HCT116 (cell line): ENCODE results near the gene KNTC1. TPM values are rescaled to one million over a fixed set of nuclear protein-coding genes. Genes with fewer than 3 reads are reported as not detected.

Experiments used
- ATAC-seq: fragments of 200-7000 bp; cut with Tn5 transposase; 2 replicates; pipeline ENCODE4 v1.9.1; 2020; ENCODE audit warnings: mild to moderate bottlenecking, moderate library complexity
- BruUV-seq: library from RNA; stranded (reverse); fragments of 400-500 nt; replicated peaks from 2 replicates; lab custom pipeline; 2021; lab: Mats Ljungman, UMichigan
- CTCF ChIA-PET: fragments of 300-600 bp; sonication (Branson Sonifier 250); formaldehyde crosslinking; loops from one replicate; lab custom pipeline; 2021; ENCODE audit warnings: antibody characterized with exemption; lab: Charles Lee
- POLR2A ChIA-PET: fragments of 300-600, 350-600 bp; sonication (Branson Sonifier 250); formaldehyde crosslinking; loops from one replicate; lab custom pipeline; 2021; ENCODE audit warnings: antibody characterized with exemption; lab: Charles Lee
- RAD21 ChIA-PET, 2 experiments: fragments of 300-600 bp; sonication (Branson Sonifier 250); formaldehyde crosslinking; loops; one replicate each; lab custom pipeline; 2023; ENCODE audit warnings: low total read pairs in 2 of 2; ENCODE audit not compliant: uncharacterized antibody in 2 of 2, unreplicated experiment in 2 of 2, low non-redundant PET in 1 of 2; lab: Charles Lee
- DNase-seq: peaks from one replicate; pipeline ENCODE4 v3.0.0-alpha.2; 2010; ENCODE audit warnings: low read depth, low spot score
- H2AFZ ChIP-seq: fragments of 200-600 bp; shearing (Covaris generic), sonication (generic); 2 replicates; pipeline ENCODE4 v1.6.1; 2017; ENCODE audit warnings: low read depth, mixed run types, mixed read lengths, antibody characterized with exemption, low read length; ENCODE audit not compliant: poor library complexity, severe bottlenecking
- H3K27ac ChIP-seq: 2 replicates; pipeline ENCODE4 v1.5.1; 2012; ENCODE audit warnings: low read depth, low read length
- H3K27me3 ChIP-seq: fragments of 200-600 bp; sonication (generic); 2 replicates; pipeline ENCODE4 v1.6.1; 2016; ENCODE audit warnings: mixed run types, low read length, mixed read lengths; ENCODE audit not compliant: insufficient read depth
- H3K36me3 ChIP-seq, 2 experiments: fragments of 200-500 bp in 1 of 2; fragments of 200-600 bp in 1 of 2; sonication (Bioruptor generic) in 1 of 2; sonication (generic) in 1 of 2; 2 replicates each; pipeline versions ENCODE4 v1.5.1 to v1.6.1; 2014 to 2016; ENCODE audit warnings: low read length in 2 of 2, inconsistent platforms in 1 of 2, mixed read lengths in 1 of 2, mixed run types in 1 of 2; ENCODE audit not compliant: insufficient read depth in 2 of 2, control insufficient read depth in 1 of 2
- H3K4me1 ChIP-seq, 2 experiments: fragments of 200-600 bp in 1 of 2; sonication (generic) in 1 of 2; 2 replicates each; pipeline versions ENCODE4 v1.5.1 to v1.6.1; 2012 to 2017; ENCODE audit warnings: low read length in 2 of 2, inconsistent platforms in 1 of 2, mild to moderate bottlenecking in 1 of 2, mixed read lengths in 1 of 2, mixed run types in 1 of 2, moderate library complexity in 1 of 2; ENCODE audit not compliant: insufficient read depth in 2 of 2, control insufficient read depth in 1 of 2
- H3K4me2 ChIP-seq: fragments of 200-600 bp; sonication (generic); 2 replicates; pipeline ENCODE4 v1.6.1; 2017; ENCODE audit warnings: mixed run types, low read length, mixed read lengths
- H3K4me3 ChIP-seq, 2 experiments: fragments of 200-600 bp in 1 of 2; sonication (generic) in 1 of 2; replicated peaks in 1 of 2; 2 replicates each; pipeline ENCODE4 v1.5.1; 2011 to 2016; ENCODE audit warnings: low read length in 2 of 2, control low read depth in 1 of 2, low read depth in 1 of 2, mild to moderate bottlenecking in 1 of 2, mixed read lengths in 1 of 2, mixed run types in 1 of 2
- H3K79me2 ChIP-seq: fragments of 200-600 bp; sonication (generic); 2 replicates; pipeline ENCODE4 v1.6.1; 2017; ENCODE audit warnings: mild to moderate bottlenecking, mixed run types, low read length, moderate library complexity, mixed read lengths; ENCODE audit not compliant: insufficient read depth
- H3K9ac ChIP-seq: fragments of 200-600 bp; sonication (generic); 2 replicates; pipeline ENCODE4 v1.6.1; 2016; ENCODE audit warnings: low read length, mixed read lengths
- H3K9me2 ChIP-seq: fragments of 200-600 bp; sonication (generic), shearing (Covaris generic); 2 replicates; pipeline ENCODE4 v1.6.1; 2017; ENCODE audit warnings: mixed run types, mild to moderate bottlenecking, moderate library complexity; ENCODE audit not compliant: insufficient read depth
- H3K9me3 ChIP-seq, 2 experiments: fragments of 200-500 bp in 1 of 2; fragments of 200-600 bp in 1 of 2; sonication (Bioruptor generic) in 1 of 2; sonication (generic) in 1 of 2; 2 replicates each; pipeline ENCODE4 v1.6.1; 2014 to 2017; ENCODE audit warnings: low read length in 2 of 2, mixed read lengths in 2 of 2, inconsistent platforms in 1 of 2, low read depth in 1 of 2, mild to moderate bottlenecking in 1 of 2, mixed run types in 1 of 2, moderate library complexity in 1 of 2; ENCODE audit not compliant: control insufficient read depth in 1 of 2, insufficient read depth in 1 of 2
- H4K20me1 ChIP-seq: fragments of 200-600 bp; sonication (generic), shearing (Covaris generic); 2 replicates; pipeline ENCODE4 v1.6.1; 2017; ENCODE audit warnings: mixed run types, mild to moderate bottlenecking, moderate library complexity; ENCODE audit not compliant: insufficient read depth
- CBX3 ChIP-seq: IDR thresholded peaks from 2 replicates; pipeline ENCODE4 v1.6.1; 2012; ENCODE audit warnings: low read depth
- CEBPB ChIP-seq: IDR thresholded peaks from 2 replicates; pipeline ENCODE4 v1.6.1; 2012; ENCODE audit warnings: low read depth
- CTCF ChIP-seq, 3 experiments: fragments of 200-600 bp in 1 of 3; sonication (generic) in 1 of 3; IDR thresholded peaks in 2 of 3; conservative IDR thresholded peaks in 1 of 3; 2 replicates each; pipeline ENCODE4 v1.5.1; 2012 to 2017; ENCODE audit warnings: low read depth in 2 of 3, low read length in 2 of 3, antibody characterized with exemption in 1 of 3, borderline replicate concordance in 1 of 3, control low read depth in 1 of 3, mild to moderate bottlenecking in 1 of 3, mixed read lengths in 1 of 3, mixed run types in 1 of 3, moderate library complexity in 1 of 3; ENCODE audit not compliant: insufficient read depth in 1 of 3
- EGR1 ChIP-seq: IDR thresholded peaks from 2 replicates; pipeline ENCODE4 v1.6.1; 2012; ENCODE audit warnings: low read depth
- ELF1 ChIP-seq: IDR thresholded peaks from 2 replicates; pipeline ENCODE4 v1.6.1; 2012; ENCODE audit warnings: low read depth, borderline replicate concordance
- EZH2 ChIP-seq: fragments of 200-600 bp; sonication (generic); IDR thresholded peaks from 2 replicates; pipeline ENCODE4 v1.6.1; 2017; ENCODE audit warnings: antibody characterized with exemption, mixed run types
- FOSL1 ChIP-seq: IDR thresholded peaks from 2 replicates; pipeline ENCODE4 v1.6.1; 2012; ENCODE audit warnings: low read depth
- JUND ChIP-seq: IDR thresholded peaks from 2 replicates; pipeline ENCODE4 v1.6.1; 2012
- MAX ChIP-seq: IDR thresholded peaks from 2 replicates; pipeline ENCODE4 v1.6.1; 2012
- POLR2AphosphoS5 ChIP-seq: IDR thresholded peaks from 2 replicates; pipeline ENCODE4 v1.6.1; 2011; ENCODE audit warnings: mild to moderate bottlenecking, low read depth, low read length, moderate library complexity
- RAD21 ChIP-seq: IDR thresholded peaks from 2 replicates; pipeline ENCODE4 v1.6.1; 2012; ENCODE audit warnings: low read depth, mild to moderate bottlenecking
- REST ChIP-seq: IDR thresholded peaks from 2 replicates; pipeline ENCODE4 v1.6.1; 2012; ENCODE audit warnings: low read depth
- SP1 ChIP-seq: IDR thresholded peaks from 2 replicates; pipeline ENCODE4 v1.6.1; 2012; ENCODE audit warnings: low read depth
- SRF ChIP-seq: IDR thresholded peaks from 2 replicates; pipeline ENCODE4 v1.6.1; 2012; ENCODE audit warnings: low read depth
- YY1 ChIP-seq: IDR thresholded peaks from 2 replicates; pipeline ENCODE4 v1.6.1; 2011; ENCODE audit warnings: low read length, low read depth, moderate library complexity, mild to moderate bottlenecking; ENCODE audit not compliant: insufficient replicate concordance; ENCODE audit errors: extremely low read depth
- ZBTB33 ChIP-seq: IDR thresholded peaks from 2 replicates; pipeline ENCODE4 v1.6.1; 2011; ENCODE audit warnings: mild to moderate bottlenecking, low read length, moderate library complexity; ENCODE audit not compliant: insufficient replicate concordance; ENCODE audit errors: extremely low read depth
- ZNF274 ChIP-seq: fragments of 200-500 bp; sonication (Bioruptor generic); IDR thresholded peaks from 2 replicates; pipeline ENCODE4 v1.6.1; 2014; ENCODE audit warnings: mild to moderate bottlenecking, low read depth, low read length, inconsistent platforms
- intact Hi-C: fragments of 100-400 bp; cut with micrococcal nuclease; formaldehyde crosslinking; loops from 2 replicates; pipeline ENCODE4 v1.10.0; 2022
- total RNA-seq: library from RNA; stranded (reverse); gene quantifications from one replicate; pipeline ENCODE4 v1.2.1, GENCODE V29; 2021; ENCODE audit not compliant: unreplicated experiment

Gene KNTC1
- total RNA-seq, 1 experiment from 2014 or later: 70.2 TPM

GRCh38 chr12:122500685-122501488 lies 26.2 kb upstream of the KNTC1 start, which contains the start of gene ZCCHC8:
Gene ZCCHC8, minus strand, starts transcription at chr12:122500932. Its CDS starts 92 bp downstream, at chr12:122500840.
- intact Hi-C loops: loop anchor here (1.0 to 2.0 kb wide), 2 partner anchors 26 to 101 kb away; partner anchors contain the start of genes KNTC1 and RSRC2
- RAD21 ChIA-PET: interaction anchor here in 1 of 2 experiments (1.1 kb wide), 1 partner anchor 101 kb away, joined by 5 read pairs; no protein-coding TSS in a partner anchor
- Histone ChIP-seq H3K9me3 (no peaks in the 10 kb centered on the region), H3K4me1 (peaks cover 10 to 19% of the 10 kb centered on the region in 2 experiments; a peak in 3 of 4 replicates), H3K9ac (peak within 1 kb of the TSS; percentile 99), H3K4me3 (peak within 1 kb of the TSS; percentile 70 to 94), H3K27me3 (no peaks in the 10 kb centered on the region), H4K20me1 (peaks cover 4% of the 10 kb centered on the region; the same call in 1 of the 2 replicates), H3K36me3 (peaks cover 14 to 21% of the 10 kb centered on the region in 2 experiments), H3K9me2 (no peaks in the 10 kb centered on the region), H2AFZ (no peak within 1 kb of the TSS), H3K79me2 (peaks cover 47% of the 10 kb centered on the region), H3K4me2 (peak within 1 kb of the TSS; percentile 88), H3K27ac (peak within 1 kb of the TSS; percentile 86)
- POLR2A ChIA-PET: interaction anchor here (0.6 to 3.0 kb wide), 12 partner anchors 11 to 252 kb away, joined by 3 to 22 read pairs (median 4); partner anchors contain the start of genes DENR, KNTC1 and RSRC2
- BruUV-seq: no TSS peak
- DNase-seq (peak; percentile 96), ATAC-seq (peak; percentile 97)
- CTCF ChIA-PET: interaction anchor here (1.2 to 1.6 kb wide), 4 partner anchors 25 to 165 kb away, joined by 3 to 8 read pairs (median 4); partner anchors contain the start of gene RSRC2
- TF ChIP-seq SP1 (peak; percentile 82), CEBPB (no peak), SRF (no peak), ZNF274 (no peak), EGR1 (peak; percentile 54), REST (no peak), JUND (no peak), ELF1 (no peak; the same call in 1 of the 2 replicates), RAD21 (no peak), EZH2 (no peak), MAX (peak; percentile 72; the same call in 1 of the 2 replicates), YY1 (peak; percentile 82), CBX3 (peak; percentile 80; the same call in 1 of the 2 replicates), CTCF (IDR thresholded peaks at IDR 0.05 in 2 of 3, conservative IDR thresholded peaks at IDR 0.05 in 1 of 3; ENCODE audit: borderline replicate concordance in 1 of 3, insufficient read depth in 1 of 3, low read depth in 2 of 3, low read length in 2 of 3) (peak in 2 of 3 experiments; percentile 26; a peak in 3 of 6 replicates), POLR2AphosphoS5 (peak; percentile 89), ZBTB33 (peak; percentile 56), FOSL1 (no peak)
